ENCODE measurements around the gene SPATA18. TPM values are rescaled to one million over a fixed set of nuclear protein-coding genes. Genes with fewer than 3 reads are reported as not detected.
"Not testable (repeated sequence)": the region's sequence is repeated elsewhere in the genome, so short reads cannot be mapped to it uniquely, and the experiment has no call there.

Gene SPATA18
- total RNA-seq, 1 experiment from 2014 or later: 0.13 TPM

- Histone ChIP-seq H3K79me2 (ENCODE audit: low read depth) (no peaks in the 10 kb centered on the region), H3K9me3 (ENCODE audit: insufficient read depth, low read depth) (no peaks in the 10 kb centered on the region), H3K27me3 (ENCODE audit: insufficient read depth, low read depth) (no peaks in the 10 kb centered on the region), H3K4me1 (replicated peaks; ENCODE audit: insufficient read depth) (no peaks in the 10 kb centered on the region), H3K4me2 (no peak overlapping the region), H4K20me1 (ENCODE audit: insufficient read depth) (no peaks in the 10 kb centered on the region), H3K36me3 (ENCODE audit: low read depth) (no peaks in the 10 kb centered on the region), H3K27ac (no peak overlapping the region), H3K9me2 (ENCODE audit: insufficient read depth) (no peaks in the 10 kb centered on the region), H3F3A (ENCODE audit: insufficient read depth, low read depth) (no peaks in the 10 kb centered on the region), H3K4me3 (no peak overlapping the region), H2AFZ (no peak overlapping the region)
- no TSS peak for BruUV-seq (replicated peaks)
- CTCF ChIA-PET: no interaction called here
- POLR2A ChIA-PET (ENCODE audit: unreplicated experiment): no interaction called here
- TF ChIP-seq EZH2 (IDR thresholded peaks at IDR 0.05; ENCODE audit: low read depth): no peak
- TF ChIP-seq CTCF (conservative IDR thresholded peaks at IDR 0.05): no peak
- DNase-seq: no peak
- intact Hi-C loops (cut with micrococcal nuclease; ENCODE audit: unreplicated experiment): no loop called here
These were observed 75.1 kb downstream of the SPATA18 start for GRCh38 chr4:52126226-52126625.

- no peaks in the 10 kb centered on the region for H3K36me3 ChIP-seq (ENCODE audit: low read depth)
- H3K4me1 ChIP-seq (replicated peaks; ENCODE audit: insufficient read depth): no peaks in the 10 kb centered on the region
- no peaks in the 10 kb centered on the region for H4K20me1 ChIP-seq (ENCODE audit: insufficient read depth)
- POLR2A ChIA-PET (ENCODE audit: unreplicated experiment): no interaction called here
- H3K4me3 ChIP-seq: no peak overlapping the region
- no peaks in the 10 kb centered on the region for H3K27me3 ChIP-seq (ENCODE audit: insufficient read depth, low read depth)
- H3K27ac ChIP-seq: no peak overlapping the region
- H2AFZ ChIP-seq: no peak overlapping the region
- no peak overlapping the region for H3K4me2 ChIP-seq
- TF ChIP-seq CTCF (conservative IDR thresholded peaks at IDR 0.05) (no peak), EZH2 (IDR thresholded peaks at IDR 0.05; ENCODE audit: low read depth) (no peak)
- no peak for DNase-seq
- no peaks in the 10 kb centered on the region for H3F3A ChIP-seq (ENCODE audit: insufficient read depth, low read depth)
- intact Hi-C loops (cut with micrococcal nuclease; ENCODE audit: unreplicated experiment): no loop called here
- no peaks in the 10 kb centered on the region for H3K9me3 ChIP-seq (ENCODE audit: insufficient read depth, low read depth)
- no peaks in the 10 kb centered on the region for H3K79me2 ChIP-seq (ENCODE audit: low read depth)
- H3K9me2 ChIP-seq (ENCODE audit: insufficient read depth): no peaks in the 10 kb centered on the region
- CTCF ChIA-PET: no interaction called here
- BruUV-seq (replicated peaks): no TSS peak
These were observed 75.9 kb downstream of the SPATA18 start for GRCh38 chr4:52126966-52127365.

- BruUV-seq (replicated peaks): no TSS peak
- H4K20me1 ChIP-seq (ENCODE audit: insufficient read depth): no peaks in the 10 kb centered on the region
- H3K9me3 ChIP-seq (ENCODE audit: insufficient read depth, low read depth): no peaks in the 10 kb centered on the region
- TF ChIP-seq EZH2 (IDR thresholded peaks at IDR 0.05; ENCODE audit: low read depth) (no peak), CTCF (conservative IDR thresholded peaks at IDR 0.05) (no peak)
- no peaks in the 10 kb centered on the region for H3K79me2 ChIP-seq (ENCODE audit: low read depth)
- no peak overlapping the region for H3K4me2 ChIP-seq
- DNase-seq: no peak
- H3F3A ChIP-seq (ENCODE audit: insufficient read depth, low read depth): no peaks in the 10 kb centered on the region
- ChIA-PET POLR2A (ENCODE audit: unreplicated experiment) (no interaction called here), CTCF (no interaction called here)
- no peaks in the 10 kb centered on the region for H3K27me3 ChIP-seq (ENCODE audit: insufficient read depth, low read depth)
- no peak overlapping the region for H2AFZ ChIP-seq
- H3K36me3 ChIP-seq (ENCODE audit: low read depth): no peaks in the 10 kb centered on the region
- no peaks in the 10 kb centered on the region for H3K9me2 ChIP-seq (ENCODE audit: insufficient read depth)
- no peaks in the 10 kb centered on the region for H3K4me1 ChIP-seq (replicated peaks; ENCODE audit: insufficient read depth)
- no peak overlapping the region for H3K27ac ChIP-seq
- no peak overlapping the region for H3K4me3 ChIP-seq
- intact Hi-C loops (cut with micrococcal nuclease; ENCODE audit: unreplicated experiment): no loop called here
These were observed 84.1 kb downstream of the SPATA18 start for GRCh38 chr4:52135171-52135570.

GRCh38 chr4:52137152-52137551 is 86.0 kb downstream of the SPATA18 start:
- BruUV-seq (replicated peaks); intact Hi-C loops (cut with micrococcal nuclease; ENCODE audit: unreplicated experiment): not testable (repeated sequence)

More at GRCh38 chr4:52137152-52137551, 86.0 kb downstream of the SPATA18 start:
- H3K9me3 ChIP-seq (ENCODE audit: insufficient read depth, low read depth); H3K27ac ChIP-seq; H3K4me2 ChIP-seq; H3F3A ChIP-seq (ENCODE audit: insufficient read depth, low read depth); H3K79me2 ChIP-seq (ENCODE audit: low read depth); DNase-seq; CTCF ChIA-PET; H3K4me3 ChIP-seq; H3K36me3 ChIP-seq (ENCODE audit: low read depth); H2AFZ ChIP-seq; POLR2A ChIA-PET (ENCODE audit: unreplicated experiment); H3K27me3 ChIP-seq (ENCODE audit: insufficient read depth, low read depth); H4K20me1 ChIP-seq (ENCODE audit: insufficient read depth); H3K9me2 ChIP-seq (ENCODE audit: insufficient read depth); H3K4me1 ChIP-seq (replicated peaks; ENCODE audit: insufficient read depth): not testable (repeated sequence)

Data from PC-9 (cell line).